Smooth muscle cell of the umbilical artery (primary cell): ENCODE data around the gene CACNG5. TPM values are rescaled to one million over a fixed set of nuclear protein-coding genes. Genes with fewer than 3 reads are reported as not detected.

Experiments
- total RNA-seq: library from RNA; depleted of rRNA; stranded (reverse); fragments of >200 nt; gene quantifications from 2 replicates; pipeline ENCODE4 v1.2.3, GENCODE V29; 2014

The CACNG5 gene
- total RNA-seq = not detected in 2 replicates

GRCh38 chr17:66834919-66835454 lies at the start of gene CACNG5:
CACNG5 (plus strand) TSS chr17:66835117; CDS start chr17:66877333, 42,216 bp downstream.

Other genes with a start within 250 kb of the CACNG5 start
- gene CACNG4, start 129.6 kb downstream of the CACNG5 start, total RNA-seq = not detected in 2 replicates
- not detected in 2 replicates for gene CACNG1, start 209.4 kb downstream of the CACNG5 start, total RNA-seq